GM06990 (cell line): ENCODE data around the gene RTL10.

Experiments
- DNase-seq: peaks from one replicate; pipeline ENCODE4 v3.0.0-alpha.2; 2011; ENCODE audit not compliant: insufficient read length; ENCODE audit errors: extremely low read depth
- H3K27me3 ChIP-seq: replicated peaks from 2 replicates; pipeline ENCODE4 v1.6.0; 2011; ENCODE audit warnings: low read length; ENCODE audit not compliant: control insufficient read depth, insufficient read depth
- H3K36me3 ChIP-seq: 2 replicates; pipeline ENCODE4 v1.5.1; 2011; ENCODE audit warnings: low read length; ENCODE audit not compliant: control insufficient read depth, insufficient read depth
- H3K4me3 ChIP-seq: replicated peaks from 2 replicates; pipeline ENCODE4 v1.5.1; 2011; ENCODE audit warnings: low read depth, mild to moderate bottlenecking, control low read depth, low read length
- CTCF ChIP-seq: IDR thresholded peaks from 2 replicates; pipeline ENCODE4 v1.5.1; 2011; ENCODE audit warnings: low read length, control low read depth, mild to moderate bottlenecking, inconsistent platforms; ENCODE audit not compliant: insufficient read depth, poor library complexity, severe bottlenecking

RTL10 gene

GRCh38 chr22:19827341-19828034 is 27.2 kb downstream of the RTL10 start:
- no peak for DNase-seq
- Histone ChIP-seq H3K36me3 (no peaks in the 10 kb centered on the region; the same call in 1 of the 2 replicates), H3K27me3 (no peaks in the 10 kb centered on the region), H3K4me3 (no peak overlapping the region)
- no peak for TF ChIP-seq CTCF

GRCh38 chr22:19826619-19826950 is 28.1 kb downstream of the RTL10 start:
- no peak for TF ChIP-seq CTCF
- no peak for DNase-seq
- no peak overlapping the region for H3K4me3 ChIP-seq
- no peaks in the 10 kb centered on the region; the same call in 1 of the 2 replicates for H3K36me3 ChIP-seq
- no peaks in the 10 kb centered on the region for H3K27me3 ChIP-seq

GRCh38 chr22:19825904-19826618 is 28.6 kb downstream of the RTL10 start:
- no peak overlapping the region for H3K4me3 ChIP-seq
- no peak for TF ChIP-seq CTCF
- no peaks in the 10 kb centered on the region; the same call in 1 of the 2 replicates for H3K36me3 ChIP-seq
- no peak for DNase-seq
- H3K27me3 ChIP-seq = no peaks in the 10 kb centered on the region

- no peaks in the 10 kb centered on the region for H3K27me3 ChIP-seq
- DNase-seq = no peak
- H3K4me3 ChIP-seq = no peak overlapping the region
- H3K36me3 ChIP-seq = no peaks in the 10 kb centered on the region; the same call in 1 of the 2 replicates
- TF ChIP-seq CTCF = no peak
These were observed 29.7 kb downstream of the RTL10 start for GRCh38 chr22:19824926-19825339.

GRCh38 chr22:19824212-19824925 is 30.3 kb downstream of the RTL10 start:
- H3K36me3 ChIP-seq = no peaks in the 10 kb centered on the region; the same call in 1 of the 2 replicates
- TF ChIP-seq CTCF = no peak
- no peaks in the 10 kb centered on the region for H3K27me3 ChIP-seq
- no peak for DNase-seq
- no peak overlapping the region for H3K4me3 ChIP-seq
